ENCODE measurements around the gene SLC17A4. TPM values are rescaled to one million over a fixed set of nuclear protein-coding genes. Genes with fewer than 3 reads are reported as not detected.

SLC17A4 gene
- total and polyA plus RNA-seq, 2 experiments from 2014 or later, result not detected

- ATAC-seq (no peak), DNase-seq (ENCODE audit: low spot score) (no peak)
- Histone ChIP-seq H3K27me3 (ENCODE audit: insufficient read depth) (no peaks in the 10 kb centered on the region), H2AFZ (no peak overlapping the region), H3K4me3 (no peak overlapping the region), H3K36me3 (ENCODE audit: insufficient read depth) (no peaks in the 10 kb centered on the region), H3K4me2 (no peak overlapping the region), H3K4me1 (ENCODE audit: insufficient read depth) (no peaks in the 10 kb centered on the region), H3K9me2 (ENCODE audit: insufficient read depth) (no peaks in the 10 kb centered on the region), H3F3A (replicated peaks; ENCODE audit: low read depth) (no peaks in the 10 kb centered on the region), H3K27ac (ENCODE audit: low read depth) (no peak overlapping the region), H4K20me1 (replicated peaks; ENCODE audit: insufficient read depth) (no peaks in the 10 kb centered on the region), H3K79me2 (replicated peaks; ENCODE audit: insufficient read depth) (no peaks in the 10 kb centered on the region)
- Mint-ChIP-seq H3K4me1 (peaks cover 2% of the 10 kb centered on the region; the same call in 2 of the 3 replicates), H3K4me3 (no peak overlapping the region), H3K36me3 (ENCODE audit: low read depth) (no peaks in the 10 kb centered on the region), H3K27me3 (ENCODE audit: insufficient read depth, low read depth, poor library complexity) (peaks cover 1% of the 10 kb centered on the region), H3K27ac (peak overlapping the region; percentile 57; the same call in 1 of the 2 replicates), H3K9me3 (no peaks in the 10 kb centered on the region)
- TF ChIP-seq ETS1 (IDR thresholded peaks at IDR 0.05) (no peak), JUNB (IDR thresholded peaks at IDR 0.05; ENCODE audit: unreplicated experiment) (no peak), ZNF114 (CRISPR knock-in tag; IDR thresholded peaks at IDR 0.05) (no peak), POLR2AphosphoS5 (IDR thresholded peaks at IDR 0.05; ENCODE audit: low read depth) (no peak), ZNF462 (CRISPR knock-in tag; IDR thresholded peaks at IDR 0.05) (no peak), NANOG (IDR thresholded peaks at IDR 0.05; ENCODE audit: borderline replicate concordance) (no peak), CTCF (conservative IDR thresholded peaks at IDR 0.05; ENCODE audit: low read depth in 2 of 2) (no peak), EZH2 (IDR thresholded peaks at IDR 0.05; ENCODE audit: low read depth, unreplicated experiment) (no peak), STAT1 (IDR thresholded peaks at IDR 0.05; ENCODE audit: unreplicated experiment) (no peak), REST (IDR thresholded peaks at IDR 0.05; ENCODE audit: unreplicated experiment) (no peak), ZNF331 (CRISPR knock-in tag; IDR thresholded peaks at IDR 0.05; ENCODE audit: low read depth) (no peak), CREB1 (CRISPR knock-in tag; IDR thresholded peaks at IDR 0.05; ENCODE audit: low read depth) (no peak), EZH2phosphoT487 (IDR thresholded peaks at IDR 0.05; ENCODE audit: unreplicated experiment) (no peak)
Measured at GRCh38 chr6:25821341-25821740, 66.8 kb downstream of the SLC17A4 start.

Measured in GM23338 (cell line).